ENCODE data around the gene PTPRG.

GRCh38 chr3:61832375-61833229 lies 271.2 kb downstream of the PTPRG start:
- TF ChIP-seq CTCF (conservative IDR thresholded peaks at IDR 0.05) (no peak), ZFX (IDR thresholded peaks at IDR 0.05) (no peak)
